ENCODE results near the gene RAB31. TPM values are rescaled to one million over a fixed set of nuclear protein-coding genes. Genes with fewer than 3 reads are reported as not detected.

RAB31 gene
- polyA plus RNA-seq, 1 donor from 2014 or later = 16.3 TPM

- Histone ChIP-seq H3K36me3 (ENCODE audit: insufficient read depth, low read length) (no peaks in the 10 kb centered on the region), H3K27ac (ENCODE audit: low read length) (no peak overlapping the region), H3K27me3 (ENCODE audit: insufficient read depth, low read depth, low read length) (no peaks in the 10 kb centered on the region), H2AFZ (ENCODE audit: low read depth, low read length) (no peak overlapping the region), H3K9me2 (ENCODE audit: insufficient read depth, low read length) (no peaks in the 10 kb centered on the region), H3K9ac (ENCODE audit: low read length) (no peak overlapping the region), H3K79me2 (replicated peaks; ENCODE audit: insufficient read depth, low read length) (no peaks in the 10 kb centered on the region), H4K20me1 (ENCODE audit: insufficient read depth) (no peaks in the 10 kb centered on the region), H3K4me3 (ENCODE audit: low read length) (no peak overlapping the region), H3F3A (ENCODE audit: insufficient read depth, low read length, poor library complexity, severe bottlenecking) (no peaks in the 10 kb centered on the region), H3K4me2 (ENCODE audit: low read length) (no peak overlapping the region), H3K9me3 (ENCODE audit: low read length) (no peaks in the 10 kb centered on the region)
- no peak for TF ChIP-seq MXI1 (conservative IDR thresholded peaks at IDR 0.05; ENCODE audit: poor library complexity, severe bottlenecking)
- TF ChIP-seq EZH2 (IDR thresholded peaks at IDR 0.05; ENCODE audit: borderline replicate concordance, insufficient read depth, low read length, poor library complexity, severe bottlenecking) = no peak
- no peak for TF ChIP-seq EP300 (conservative IDR thresholded peaks at IDR 0.05; ENCODE audit: poor library complexity, severe bottlenecking)
- TF ChIP-seq POLR2AphosphoS5 (IDR thresholded peaks at IDR 0.05) = no peak
- no peak for TF ChIP-seq SMC3 (conservative IDR thresholded peaks at IDR 0.05; ENCODE audit: poor library complexity)
- TF ChIP-seq REST (IDR thresholded peaks at IDR 0.05; ENCODE audit: borderline replicate concordance) = no peak
- TF ChIP-seq, protein P1, sequence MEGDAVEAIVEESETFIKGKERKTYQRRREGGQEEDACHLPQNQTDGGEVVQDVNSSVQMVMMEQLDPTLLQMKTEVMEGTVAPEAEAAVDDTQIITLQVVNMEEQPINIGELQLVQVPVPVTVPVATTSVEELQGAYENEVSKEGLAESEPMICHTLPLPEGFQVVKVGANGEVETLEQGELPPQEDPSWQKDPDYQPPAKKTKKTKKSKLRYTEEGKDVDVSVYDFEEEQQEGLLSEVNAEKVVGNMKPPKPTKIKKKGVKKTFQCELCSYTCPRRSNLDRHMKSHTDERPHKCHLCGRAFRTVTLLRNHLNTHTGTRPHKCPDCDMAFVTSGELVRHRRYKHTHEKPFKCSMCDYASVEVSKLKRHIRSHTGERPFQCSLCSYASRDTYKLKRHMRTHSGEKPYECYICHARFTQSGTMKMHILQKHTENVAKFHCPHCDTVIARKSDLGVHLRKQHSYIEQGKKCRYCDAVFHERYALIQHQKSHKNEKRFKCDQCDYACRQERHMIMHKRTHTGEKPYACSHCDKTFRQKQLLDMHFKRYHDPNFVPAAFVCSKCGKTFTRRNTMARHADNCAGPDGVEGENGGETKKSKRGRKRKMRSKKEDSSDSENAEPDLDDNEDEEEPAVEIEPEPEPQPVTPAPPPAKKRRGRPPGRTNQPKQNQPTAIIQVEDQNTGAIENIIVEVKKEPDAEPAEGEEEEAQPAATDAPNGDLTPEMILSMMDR (IDR thresholded peaks at IDR 0.05; ENCODE audit: poor library complexity, severe bottlenecking) = no peak
- TF ChIP-seq RAD21 (conservative IDR thresholded peaks at IDR 0.05) = no peak
- TF ChIP-seq TAF1 (IDR thresholded peaks at IDR 0.05; ENCODE audit: low read depth) = no peak
These were observed 11.0 kb upstream of the RAB31 start for GRCh38 chr18:9697121-9697520.

DNA sequence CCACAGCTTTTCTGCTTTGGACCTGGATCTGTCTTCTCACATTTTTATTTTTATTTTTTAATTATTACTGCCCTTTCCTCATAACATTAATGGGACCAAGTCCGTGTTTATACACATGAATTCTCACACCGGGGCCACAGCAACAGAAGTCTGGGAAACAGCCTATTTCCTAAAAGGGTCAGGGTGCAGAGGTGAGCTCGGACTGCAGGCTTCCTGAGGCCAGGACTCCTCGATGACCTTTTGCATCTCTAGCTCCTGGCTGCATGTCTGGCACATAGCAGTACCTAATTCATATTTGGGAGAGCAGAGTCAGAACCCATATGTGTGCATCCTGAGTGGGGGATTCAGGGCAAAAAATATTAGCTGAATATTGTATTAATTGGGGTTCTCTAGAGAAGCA, 9.6 kb upstream of the RAB31 start:
- H3K9me2 ChIP-seq (ENCODE audit: insufficient read depth, low read length) = no peaks in the 10 kb centered on the region
- no peaks in the 10 kb centered on the region for H3K79me2 ChIP-seq (replicated peaks; ENCODE audit: insufficient read depth, low read length)
- no peaks in the 10 kb centered on the region for H3K36me3 ChIP-seq (ENCODE audit: insufficient read depth, low read length)
- H4K20me1 ChIP-seq (ENCODE audit: insufficient read depth) = no peaks in the 10 kb centered on the region
- H3F3A ChIP-seq (ENCODE audit: insufficient read depth, low read length, poor library complexity, severe bottlenecking) = no peaks in the 10 kb centered on the region
- no peak overlapping the region for H3K27ac ChIP-seq (ENCODE audit: low read length)
- H3K9me3 ChIP-seq (ENCODE audit: low read length) = no peaks in the 10 kb centered on the region
- no peaks in the 10 kb centered on the region for H3K27me3 ChIP-seq (ENCODE audit: insufficient read depth, low read depth, low read length)
- no peak overlapping the region for H3K4me2 ChIP-seq (ENCODE audit: low read length)
- H2AFZ ChIP-seq (ENCODE audit: low read depth, low read length) = no peak overlapping the region
- no peak overlapping the region for H3K4me3 ChIP-seq (ENCODE audit: low read length)
- H3K9ac ChIP-seq (ENCODE audit: low read length) = no peak overlapping the region
- TF ChIP-seq EZH2 (IDR thresholded peaks at IDR 0.05; ENCODE audit: borderline replicate concordance, insufficient read depth, low read length, poor library complexity, severe bottlenecking) (no peak), POLR2AphosphoS5 (IDR thresholded peaks at IDR 0.05) (no peak), RAD21 (conservative IDR thresholded peaks at IDR 0.05) (no peak), SMC3 (conservative IDR thresholded peaks at IDR 0.05; ENCODE audit: poor library complexity) (no peak), EP300 (conservative IDR thresholded peaks at IDR 0.05; ENCODE audit: poor library complexity, severe bottlenecking) (no peak), TAF1 (IDR thresholded peaks at IDR 0.05; ENCODE audit: low read depth) (no peak), MXI1 (conservative IDR thresholded peaks at IDR 0.05; ENCODE audit: poor library complexity, severe bottlenecking) (no peak), REST (IDR thresholded peaks at IDR 0.05; ENCODE audit: borderline replicate concordance) (no peak)
- TF ChIP-seq, protein P1 (IDR thresholded peaks at IDR 0.05; ENCODE audit: poor library complexity, severe bottlenecking) = no peak

All from neural cell (in vitro differentiated cells).